ENCODE measurements around the gene ESCO1.

Gene ESCO1

DNA sequence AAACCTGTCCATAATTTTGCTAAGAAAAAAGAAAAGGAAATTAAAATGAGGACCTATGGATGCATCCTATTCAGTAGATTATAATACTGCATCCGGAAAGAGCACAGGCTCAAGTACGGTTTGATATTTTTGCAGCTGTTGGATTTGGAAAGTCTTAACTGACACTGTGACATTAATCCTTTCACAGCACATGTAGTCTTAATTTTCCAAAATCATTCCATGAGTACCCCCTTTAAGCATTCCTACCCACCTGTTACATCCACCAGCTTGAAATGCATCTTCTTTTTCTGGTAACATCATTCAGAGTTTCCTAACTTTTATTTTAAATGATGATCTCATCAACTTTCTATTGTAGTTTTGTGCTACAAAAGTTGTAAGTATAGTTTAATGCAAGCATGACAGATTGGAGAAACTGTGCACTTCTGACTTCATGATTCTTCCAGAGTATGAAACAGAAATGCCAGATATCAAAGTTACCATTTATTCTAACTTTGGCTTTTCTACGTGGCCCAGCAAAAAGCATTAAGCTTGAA is 113.5 kb downstream of the ESCO1 start:
- DNase-seq (ENCODE audit: low spot score): no peak

DNA sequence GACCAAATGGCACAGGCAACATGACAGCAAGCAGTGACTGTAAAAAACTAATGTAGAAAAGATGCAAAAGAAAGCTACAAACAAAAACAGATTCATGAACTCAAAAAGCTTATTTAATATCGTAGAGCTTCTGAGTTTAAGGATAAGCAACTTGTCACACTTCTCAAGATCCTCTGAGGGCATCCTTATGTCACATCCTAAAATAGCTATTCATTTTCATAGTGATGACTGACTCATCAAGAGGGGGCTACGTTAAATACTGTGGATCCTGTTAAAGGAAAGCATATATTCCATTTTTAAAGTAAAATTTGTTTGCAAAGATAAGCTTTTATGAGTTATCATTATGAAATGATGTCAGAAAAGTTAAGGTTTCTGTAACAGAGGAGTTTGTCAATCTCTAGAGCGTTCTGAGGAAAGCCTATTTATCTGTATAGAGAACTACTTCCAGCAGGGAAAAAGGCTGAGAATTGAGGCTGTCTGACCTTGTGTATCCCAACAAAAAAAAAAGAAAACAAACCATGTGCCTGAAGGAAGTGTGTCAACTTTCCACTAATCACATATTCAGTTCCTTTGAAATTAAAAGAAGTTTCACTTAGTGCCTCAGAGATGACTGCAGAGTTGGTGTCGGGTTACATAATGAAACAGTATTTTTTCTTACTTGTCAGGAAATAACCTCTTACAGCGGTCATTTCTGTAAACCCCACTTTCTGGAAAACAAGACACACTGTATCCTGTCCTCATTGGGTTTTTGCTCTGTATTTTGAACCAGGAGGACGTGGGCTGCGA is 115.5 kb downstream of the ESCO1 start:
- no peak for DNase-seq (ENCODE audit: low spot score)

DNA sequence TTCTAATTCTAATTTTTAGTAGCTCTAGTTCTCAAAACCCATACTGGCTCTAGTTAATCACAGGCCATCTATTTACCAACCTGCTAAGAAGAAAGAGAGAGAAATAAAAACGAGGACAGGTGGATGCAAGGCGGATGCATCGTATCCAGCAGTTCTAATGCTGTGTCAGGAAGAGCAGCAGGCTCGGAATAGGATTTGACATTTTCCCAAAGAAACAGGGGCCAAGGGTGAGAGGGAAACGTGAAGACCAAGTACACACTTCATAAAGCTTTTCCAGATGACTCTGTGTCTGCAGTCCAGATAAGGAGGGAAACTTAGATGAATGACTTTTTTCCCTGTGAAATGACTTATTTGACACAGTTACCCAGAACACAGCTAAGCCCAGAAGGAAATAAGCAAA is 117.5 kb downstream of the ESCO1 start:
- DNase-seq (ENCODE audit: low spot score): no peak

DNA sequence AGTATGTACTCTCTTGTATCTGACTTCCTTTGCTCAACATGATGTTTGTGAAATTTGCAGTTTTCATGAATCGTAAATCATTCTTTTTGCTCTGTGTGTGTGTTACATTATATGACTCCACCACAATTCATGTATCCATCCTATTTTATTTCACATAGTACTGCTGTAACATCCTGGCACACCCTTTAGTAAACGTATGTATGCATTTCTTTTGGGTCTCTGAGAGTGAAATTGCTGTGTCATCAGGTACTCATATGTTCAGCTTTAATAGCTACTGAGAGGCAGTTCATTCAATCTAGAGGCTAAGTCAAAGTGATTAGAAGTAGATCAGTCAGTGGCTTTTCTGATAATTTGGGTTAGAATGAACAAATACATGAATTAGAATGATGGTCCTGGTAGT is 118.8 kb downstream of the ESCO1 start:
- DNase-seq (ENCODE audit: low spot score): no peak

DNA sequence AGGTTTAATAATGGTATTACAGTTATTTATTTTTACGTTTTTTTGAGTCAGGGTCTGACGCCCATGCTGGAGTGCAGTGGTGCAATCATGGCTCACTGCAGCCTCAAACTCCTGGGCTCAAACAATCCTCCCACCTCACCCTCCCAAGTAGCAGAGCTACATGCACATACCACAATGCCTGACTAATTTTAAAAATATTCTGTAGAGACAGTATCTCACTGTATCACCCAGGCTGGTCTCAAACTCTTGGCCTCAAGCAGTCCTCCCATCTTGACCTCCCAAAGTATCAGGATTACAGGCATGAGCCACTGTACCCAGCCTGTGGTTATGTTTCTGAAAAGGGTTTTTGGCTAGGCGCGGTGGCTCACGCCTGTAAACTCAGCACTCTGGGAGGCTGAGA is 120.8 kb downstream of the ESCO1 start:
- DNase-seq (ENCODE audit: low spot score): no peak

Measured in globus pallidus (tissue), 1 donor.